Progenitor cell of endocrine pancreas (in vitro differentiated cells): ENCODE results near the gene DOCK1. TPM values are rescaled to one million over a fixed set of nuclear protein-coding genes. Genes with fewer than 3 reads are reported as not detected.

Experiments used
- DNase-seq: peaks from one replicate; pipeline ENCODE4 v3.0.0; 2021; ENCODE audit warnings: low spot score; ENCODE audit not compliant: unreplicated experiment
- H3K27ac Mint-ChIP-seq: 2 replicates; pipeline ENCODE4 v1.8.0; 2021; ENCODE audit warnings: mild to moderate bottlenecking, moderate library complexity, mixed read lengths
- H3K27me3 Mint-ChIP-seq: 2 replicates; pipeline ENCODE4 v1.8.0; 2021; ENCODE audit warnings: mixed read lengths
- H3K36me3 Mint-ChIP-seq: 2 replicates; pipeline ENCODE4 v1.8.0; 2022; ENCODE audit warnings: mixed read lengths; ENCODE audit not compliant: insufficient read depth
- H3K4me1 Mint-ChIP-seq: 2 replicates; pipeline ENCODE4 v1.8.0; 2021; ENCODE audit warnings: low read depth, mixed read lengths
- H3K4me3 Mint-ChIP-seq: 2 replicates; pipeline ENCODE4 v1.8.0; 2021; ENCODE audit warnings: low read depth, mild to moderate bottlenecking, moderate library complexity, mixed read lengths
- H3K9me3 Mint-ChIP-seq: 2 replicates; pipeline ENCODE4 v1.8.0; 2021; ENCODE audit warnings: low read depth, mixed read lengths
- total RNA-seq: library from RNA; stranded (reverse); gene quantifications from 2 replicates; pipeline ENCODE4 v1.2.1, GENCODE V29; 2021
- TF ChIP-seq, protein P1 (sequence below): fragments of 200-600 bp; sonication (generic); IDR thresholded peaks from one replicate; pipeline ENCODE4 v1.5.0; 2021; ENCODE audit warnings: antibody characterized with exemption, mild to moderate bottlenecking; ENCODE audit not compliant: unreplicated experiment

Gene DOCK1
- total RNA-seq, 1 donor from 2014 or later = 77.8 TPM

DNA sequence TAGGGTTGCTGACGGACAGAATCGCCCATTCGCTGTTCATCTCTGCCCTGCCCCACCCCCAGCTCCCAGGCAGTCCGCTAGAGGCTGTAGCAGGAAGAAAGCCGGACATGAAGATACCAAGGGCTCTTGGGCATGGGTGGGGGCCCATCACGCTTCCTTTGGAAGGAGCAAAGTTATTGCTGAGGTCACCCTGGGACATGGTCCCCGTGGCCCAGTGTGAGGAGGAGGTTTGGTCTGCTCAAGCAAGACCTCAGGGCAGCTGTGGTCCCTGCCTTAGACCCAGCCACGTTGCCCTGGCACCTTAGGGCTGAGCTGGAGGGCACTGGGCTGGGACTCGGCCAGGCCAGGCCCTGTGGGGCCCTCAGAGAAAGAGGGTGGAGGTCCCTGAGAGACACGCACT lies 511.8 kb downstream of the DOCK1 start:
- H3K4me1 Mint-ChIP-seq = no peaks in the 10 kb centered on the region
- H3K27ac Mint-ChIP-seq = no peak overlapping the region
- peaks cover 10% of the 10 kb centered on the region for H3K36me3 Mint-ChIP-seq
- H3K4me3 Mint-ChIP-seq = no peak overlapping the region
- TF ChIP-seq, protein P1, sequence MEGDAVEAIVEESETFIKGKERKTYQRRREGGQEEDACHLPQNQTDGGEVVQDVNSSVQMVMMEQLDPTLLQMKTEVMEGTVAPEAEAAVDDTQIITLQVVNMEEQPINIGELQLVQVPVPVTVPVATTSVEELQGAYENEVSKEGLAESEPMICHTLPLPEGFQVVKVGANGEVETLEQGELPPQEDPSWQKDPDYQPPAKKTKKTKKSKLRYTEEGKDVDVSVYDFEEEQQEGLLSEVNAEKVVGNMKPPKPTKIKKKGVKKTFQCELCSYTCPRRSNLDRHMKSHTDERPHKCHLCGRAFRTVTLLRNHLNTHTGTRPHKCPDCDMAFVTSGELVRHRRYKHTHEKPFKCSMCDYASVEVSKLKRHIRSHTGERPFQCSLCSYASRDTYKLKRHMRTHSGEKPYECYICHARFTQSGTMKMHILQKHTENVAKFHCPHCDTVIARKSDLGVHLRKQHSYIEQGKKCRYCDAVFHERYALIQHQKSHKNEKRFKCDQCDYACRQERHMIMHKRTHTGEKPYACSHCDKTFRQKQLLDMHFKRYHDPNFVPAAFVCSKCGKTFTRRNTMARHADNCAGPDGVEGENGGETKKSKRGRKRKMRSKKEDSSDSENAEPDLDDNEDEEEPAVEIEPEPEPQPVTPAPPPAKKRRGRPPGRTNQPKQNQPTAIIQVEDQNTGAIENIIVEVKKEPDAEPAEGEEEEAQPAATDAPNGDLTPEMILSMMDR = no peak
- no peaks in the 10 kb centered on the region for H3K27me3 Mint-ChIP-seq
- DNase-seq = no peak
- peaks cover 4% of the 10 kb centered on the region for H3K9me3 Mint-ChIP-seq

DNA sequence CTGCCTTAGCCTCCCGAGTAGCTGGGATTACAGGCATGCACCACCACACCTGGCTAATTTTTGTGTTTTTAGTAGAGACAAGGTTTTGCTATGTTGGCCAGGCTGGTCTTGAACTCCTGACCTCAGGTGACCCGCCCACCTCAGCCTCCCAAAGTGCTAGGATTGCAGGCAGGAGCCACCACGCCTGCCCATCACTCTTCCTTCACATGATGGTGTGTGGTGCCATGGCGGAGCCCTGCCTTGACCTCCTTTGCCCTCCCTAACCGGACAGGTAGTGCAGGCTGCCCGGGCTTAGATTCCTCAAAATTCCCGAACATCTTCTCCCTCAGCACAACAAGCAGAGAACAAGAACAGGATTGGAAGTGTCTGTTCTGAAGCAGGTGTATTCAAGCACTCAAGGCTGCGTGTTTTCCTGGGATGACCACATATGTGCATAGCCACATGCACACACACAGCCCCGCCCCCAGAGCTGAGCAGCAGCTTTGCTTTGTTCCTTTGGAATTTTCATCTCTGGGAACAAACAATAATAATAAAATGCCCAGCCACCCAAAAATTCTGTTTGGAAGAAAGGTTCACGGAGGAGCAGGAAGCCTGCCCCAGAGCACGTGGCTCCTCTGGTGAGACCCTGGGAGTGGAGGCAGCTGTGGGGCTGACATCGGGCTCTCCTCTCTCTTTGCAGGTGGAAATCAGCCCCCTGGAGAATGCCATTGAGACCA lies 512.6 kb downstream of the DOCK1 start:
- peaks cover 4% of the 10 kb centered on the region for H3K9me3 Mint-ChIP-seq
- H3K27me3 Mint-ChIP-seq = no peaks in the 10 kb centered on the region

DNA sequence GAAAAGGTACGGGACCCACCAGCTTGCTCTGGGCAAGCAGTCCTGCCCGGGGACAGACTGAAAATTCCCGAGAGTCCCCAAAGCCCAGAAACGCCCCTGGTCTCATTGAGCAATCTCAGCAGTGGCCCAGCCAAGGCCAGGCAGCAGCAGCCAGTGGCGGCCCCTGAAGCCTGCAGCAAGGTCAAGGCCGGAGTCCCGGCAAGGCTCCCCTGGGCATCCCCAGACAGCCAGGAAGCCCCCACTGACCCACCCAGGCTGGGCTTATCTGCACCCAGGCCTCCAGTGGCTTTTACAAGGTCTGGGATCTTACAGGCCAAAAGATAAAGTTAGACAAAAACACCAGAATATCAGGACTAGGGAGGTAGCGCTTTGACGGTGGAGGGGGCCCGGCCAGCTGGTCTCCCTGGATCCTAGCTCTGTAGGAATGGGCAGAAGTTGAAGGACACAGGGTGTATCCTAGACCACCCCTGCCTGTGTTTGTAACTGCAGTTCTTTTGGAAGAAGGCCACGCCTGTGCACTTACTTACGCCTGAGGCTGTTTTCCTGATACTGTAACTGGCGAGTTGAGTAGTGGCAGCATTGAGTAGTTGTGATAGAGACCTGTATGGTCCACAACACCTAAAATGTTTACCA lies 513.4 kb downstream of the DOCK1 start:
- Mint-ChIP-seq H3K27me3 (no peaks in the 10 kb centered on the region), H3K27ac (no peak overlapping the region)

More for the DNA sequence above, 512.6 kb downstream of the DOCK1 start:
- Mint-ChIP-seq H3K4me3 (no peak overlapping the region), H3K4me1 (no peaks in the 10 kb centered on the region), H3K36me3 (peaks cover 9% of the 10 kb centered on the region), H3K27ac (no peak overlapping the region)
- TF ChIP-seq, protein P1 = no peak
- no peak for DNase-seq

DNA sequence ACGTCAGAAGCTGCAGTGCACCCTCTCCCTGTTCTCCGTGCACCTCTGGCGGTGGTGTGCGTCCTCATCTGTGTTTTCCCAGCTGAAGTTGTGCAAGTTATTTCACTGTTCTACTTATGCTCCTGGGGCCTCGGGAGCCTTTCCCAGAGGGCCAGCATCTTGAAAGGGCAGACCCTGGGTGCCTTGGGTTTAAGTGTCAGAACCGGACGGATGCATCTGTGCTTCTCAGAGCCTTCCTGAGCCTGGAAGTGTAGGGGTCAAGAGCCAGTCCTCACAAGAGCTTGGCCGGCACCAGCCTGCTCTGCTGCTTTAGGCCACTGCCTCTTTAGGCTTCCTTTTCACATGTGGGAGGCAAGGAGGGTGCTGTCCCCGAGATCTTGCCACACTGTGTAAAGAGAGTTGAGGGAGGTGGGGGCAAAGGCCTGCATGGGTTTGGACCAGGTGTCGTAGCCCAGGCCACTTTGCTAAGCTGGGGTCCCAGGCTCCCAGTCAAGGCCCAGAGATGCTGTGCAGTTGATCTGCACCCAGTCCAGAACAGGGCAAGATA lies 515.0 kb downstream of the DOCK1 start:
- no peaks in the 10 kb centered on the region for H3K27me3 Mint-ChIP-seq

More for the DNA sequence above, 513.4 kb downstream of the DOCK1 start:
- no peak for DNase-seq
- TF ChIP-seq, protein P1 = no peak
- H3K4me1 Mint-ChIP-seq = no peaks in the 10 kb centered on the region
- H3K9me3 Mint-ChIP-seq = peaks cover 4% of the 10 kb centered on the region
- peaks cover 9% of the 10 kb centered on the region for H3K36me3 Mint-ChIP-seq
- H3K4me3 Mint-ChIP-seq = no peak overlapping the region

More for the DNA sequence above, 515.0 kb downstream of the DOCK1 start:
- Mint-ChIP-seq H3K9me3 (peaks cover 4% of the 10 kb centered on the region), H3K27ac (no peak overlapping the region), H3K36me3 (peaks cover 13% of the 10 kb centered on the region), H3K4me3 (no peak overlapping the region), H3K4me1 (no peaks in the 10 kb centered on the region)
- no peak for DNase-seq
- TF ChIP-seq, protein P1 = no peak
